BE2C (cell line): ENCODE results near the gene MAGEA6. TPM values are rescaled to one million over a fixed set of nuclear protein-coding genes. Genes with fewer than 3 reads are reported as not detected.
"Not testable (repeated sequence)": the region's sequence is repeated elsewhere in the genome, so short reads cannot be mapped to it uniquely, and the experiment has no call there.

ENCODE experiments used
- DNase-seq: peaks from one replicate; pipeline ENCODE4 v3.0.0-alpha.2; 2020
- H3K27me3 ChIP-seq: fragments of 250-450 bp; sonication (Bioruptor Pico); 2 replicates; pipeline ENCODE4 v1.5.1; 2020; ENCODE audit warnings: mild to moderate bottlenecking
- H3K36me3 ChIP-seq: fragments of 250-450 bp; sonication (Bioruptor Pico); 2 replicates; pipeline ENCODE4 v1.5.1; 2020; ENCODE audit warnings: mild to moderate bottlenecking
- H3K4me1 ChIP-seq: fragments of 250-450 bp; sonication (Bioruptor Pico); 2 replicates; pipeline ENCODE4 v1.5.1; 2020
- H3K4me3 ChIP-seq: 2 replicates; pipeline ENCODE4 v1.5.1; 2011; ENCODE audit warnings: low read depth, low read length
- H3K9me3 ChIP-seq: fragments of 250-450 bp; sonication (Bioruptor Pico); 2 replicates; pipeline ENCODE4 v1.5.1; 2020
- polyA plus RNA-seq: library from polyadenylated mRNA; unstranded; fragments of >200 nt; gene quantifications from one replicate; pipeline ENCODE4 v1.2.1, GENCODE V29; 2012; ENCODE audit warnings: low read depth, missing spikeins; ENCODE audit not compliant: insufficient read length, insufficient read depth
- TF ChIP-seq, protein P1 (sequence below): IDR thresholded peaks from 2 replicates; pipeline ENCODE4 v1.5.1; 2012; ENCODE audit warnings: mild to moderate bottlenecking, low read depth, low read length

MAGEA6 gene, protein sequence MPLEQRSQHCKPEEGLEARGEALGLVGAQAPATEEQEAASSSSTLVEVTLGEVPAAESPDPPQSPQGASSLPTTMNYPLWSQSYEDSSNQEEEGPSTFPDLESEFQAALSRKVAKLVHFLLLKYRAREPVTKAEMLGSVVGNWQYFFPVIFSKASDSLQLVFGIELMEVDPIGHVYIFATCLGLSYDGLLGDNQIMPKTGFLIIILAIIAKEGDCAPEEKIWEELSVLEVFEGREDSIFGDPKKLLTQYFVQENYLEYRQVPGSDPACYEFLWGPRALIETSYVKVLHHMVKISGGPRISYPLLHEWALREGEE
- 1.4 TPM for polyA plus RNA-seq

DNA sequence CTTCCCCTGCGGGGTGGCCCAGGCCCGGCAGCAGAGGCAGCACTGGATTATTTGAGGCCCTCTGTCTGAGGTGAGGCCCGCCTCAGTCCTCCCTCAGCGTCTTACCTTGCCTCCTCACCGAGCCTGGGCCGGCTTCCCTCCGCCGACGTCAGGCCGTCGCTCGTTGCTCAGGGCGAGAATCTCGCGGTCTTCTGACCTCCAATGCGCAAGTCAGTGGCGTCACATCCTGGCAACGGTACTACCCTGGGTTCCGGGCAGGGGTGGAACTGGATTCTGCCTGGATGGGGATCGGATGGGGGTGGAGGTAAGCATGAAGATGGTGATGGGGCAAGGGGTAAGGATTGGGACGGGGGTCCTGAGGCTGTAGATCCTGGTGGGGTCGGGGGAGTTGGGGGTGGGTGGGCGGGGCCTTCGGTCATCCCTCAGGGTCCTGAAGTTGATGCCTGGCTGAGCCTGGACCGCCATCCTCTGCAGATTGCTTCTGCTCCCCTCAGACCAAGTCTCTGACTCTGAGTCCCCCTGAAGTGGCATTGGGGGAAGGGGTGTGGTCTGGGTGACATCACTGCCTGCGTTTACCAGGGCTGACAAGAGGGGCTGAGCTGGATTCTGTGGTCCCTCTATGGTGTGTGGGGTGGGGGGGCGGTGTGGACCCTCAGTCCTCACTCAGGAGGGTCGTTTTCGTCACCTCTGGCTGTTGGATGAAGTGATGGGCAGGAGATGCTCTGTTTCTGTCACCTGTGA, at the start of gene MAGEA6:
MAGEA6 (minus strand) TSS at position 141 of the 741 bp plus-strand sequence. CDS start 2,039 bp downstream, outside the sequence.
- not testable (repeated sequence) for H3K4me3 ChIP-seq, H3K4me1 ChIP-seq, DNase-seq, H3K36me3 ChIP-seq, H3K27me3 ChIP-seq, H3K9me3 ChIP-seq

DNA sequence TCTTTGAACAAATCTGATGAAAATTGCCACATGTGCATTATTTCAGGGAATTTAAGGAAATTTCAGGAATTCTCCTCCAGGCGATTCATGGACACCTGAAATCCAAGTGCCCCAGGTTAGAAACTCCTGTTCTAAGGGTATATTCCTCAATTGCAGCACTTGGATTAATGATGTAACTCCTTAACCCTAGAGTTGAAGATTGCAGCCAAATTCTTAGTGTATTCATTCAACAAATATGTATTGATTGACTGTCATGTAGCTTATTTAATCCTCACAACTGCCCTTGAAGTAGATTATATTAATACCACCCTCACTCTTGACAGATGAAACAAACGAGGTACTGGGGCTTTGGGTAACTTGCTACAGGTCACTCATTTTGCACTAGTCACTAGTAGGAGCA, 49.8 kb upstream of the MAGEA6 start:
- DNase-seq = no peak
- Histone ChIP-seq H3K4me1 (no peaks in the 10 kb centered on the region), H3K27me3 (no peaks in the 10 kb centered on the region; the same call in 1 of the 2 replicates), H3K9me3 (no peaks in the 10 kb centered on the region), H3K36me3 (no peaks in the 10 kb centered on the region), H3K4me3 (no peak overlapping the region)
- TF ChIP-seq, protein P1, sequence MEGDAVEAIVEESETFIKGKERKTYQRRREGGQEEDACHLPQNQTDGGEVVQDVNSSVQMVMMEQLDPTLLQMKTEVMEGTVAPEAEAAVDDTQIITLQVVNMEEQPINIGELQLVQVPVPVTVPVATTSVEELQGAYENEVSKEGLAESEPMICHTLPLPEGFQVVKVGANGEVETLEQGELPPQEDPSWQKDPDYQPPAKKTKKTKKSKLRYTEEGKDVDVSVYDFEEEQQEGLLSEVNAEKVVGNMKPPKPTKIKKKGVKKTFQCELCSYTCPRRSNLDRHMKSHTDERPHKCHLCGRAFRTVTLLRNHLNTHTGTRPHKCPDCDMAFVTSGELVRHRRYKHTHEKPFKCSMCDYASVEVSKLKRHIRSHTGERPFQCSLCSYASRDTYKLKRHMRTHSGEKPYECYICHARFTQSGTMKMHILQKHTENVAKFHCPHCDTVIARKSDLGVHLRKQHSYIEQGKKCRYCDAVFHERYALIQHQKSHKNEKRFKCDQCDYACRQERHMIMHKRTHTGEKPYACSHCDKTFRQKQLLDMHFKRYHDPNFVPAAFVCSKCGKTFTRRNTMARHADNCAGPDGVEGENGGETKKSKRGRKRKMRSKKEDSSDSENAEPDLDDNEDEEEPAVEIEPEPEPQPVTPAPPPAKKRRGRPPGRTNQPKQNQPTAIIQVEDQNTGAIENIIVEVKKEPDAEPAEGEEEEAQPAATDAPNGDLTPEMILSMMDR = no peak

DNA sequence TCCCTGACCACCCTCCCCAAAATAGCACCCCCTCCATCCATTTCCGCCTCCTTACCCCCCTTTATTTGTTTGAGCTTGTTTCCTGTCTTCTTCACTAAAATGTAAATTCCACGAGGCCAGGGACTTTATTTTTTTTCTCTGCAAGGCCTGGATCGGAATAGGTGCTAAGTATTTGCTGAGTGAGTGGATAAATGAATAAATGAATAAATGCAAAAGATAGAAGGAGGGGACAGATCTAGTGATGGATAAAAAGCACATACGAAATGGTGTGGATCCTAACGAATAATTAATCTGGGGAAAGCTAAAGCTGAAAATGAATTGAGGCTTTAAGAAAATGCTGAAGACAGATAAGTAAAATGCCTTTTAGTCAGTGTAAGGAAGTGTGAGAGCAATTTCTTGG, 48.9 kb upstream of the MAGEA6 start:
- Histone ChIP-seq H3K9me3 (no peaks in the 10 kb centered on the region), H3K27me3 (no peaks in the 10 kb centered on the region), H3K4me1 (no peaks in the 10 kb centered on the region), H3K4me3 (no peak overlapping the region), H3K36me3 (no peaks in the 10 kb centered on the region)
- DNase-seq = no peak
- TF ChIP-seq, protein P1 = no peak

DNA sequence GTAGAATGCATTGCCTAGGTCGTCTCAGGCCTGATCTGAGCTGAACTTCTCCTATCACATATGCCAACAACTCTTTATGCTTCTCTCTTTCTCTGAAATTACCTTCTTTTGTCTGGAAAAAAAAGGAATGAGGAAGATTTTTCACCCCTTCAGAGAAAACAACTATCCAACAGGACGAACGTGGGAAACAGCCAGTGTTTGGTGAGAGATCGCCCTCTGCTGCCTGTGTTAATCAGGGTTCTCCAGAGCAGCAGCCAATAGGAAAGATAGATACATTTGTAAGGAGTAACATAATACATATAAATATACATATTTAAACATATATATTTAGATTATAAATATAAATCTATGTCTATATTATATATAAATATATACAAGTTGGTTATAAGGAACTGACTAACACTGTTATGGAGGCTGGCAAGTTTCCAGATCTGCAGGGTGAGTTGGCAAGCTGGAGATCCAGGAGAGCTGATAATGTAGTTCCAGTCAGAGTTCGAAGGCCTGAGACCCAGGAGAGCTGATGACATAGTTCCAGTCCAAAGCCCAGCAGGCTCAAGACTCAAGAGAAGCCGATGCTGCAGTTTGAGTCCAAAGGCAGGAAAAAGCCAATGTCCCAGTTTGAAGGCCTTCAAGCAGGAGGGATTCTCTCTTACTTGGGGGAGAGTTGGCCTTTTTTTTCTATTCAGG, 47.7 kb upstream of the MAGEA6 start:
- Histone ChIP-seq H3K4me1 (no peaks in the 10 kb centered on the region), H3K4me3 (no peak overlapping the region), H3K9me3 (no peaks in the 10 kb centered on the region), H3K36me3 (no peaks in the 10 kb centered on the region), H3K27me3 (no peaks in the 10 kb centered on the region)
- TF ChIP-seq, protein P1 = peak; percentile 62
- DNase-seq = peak; percentile 53

DNA sequence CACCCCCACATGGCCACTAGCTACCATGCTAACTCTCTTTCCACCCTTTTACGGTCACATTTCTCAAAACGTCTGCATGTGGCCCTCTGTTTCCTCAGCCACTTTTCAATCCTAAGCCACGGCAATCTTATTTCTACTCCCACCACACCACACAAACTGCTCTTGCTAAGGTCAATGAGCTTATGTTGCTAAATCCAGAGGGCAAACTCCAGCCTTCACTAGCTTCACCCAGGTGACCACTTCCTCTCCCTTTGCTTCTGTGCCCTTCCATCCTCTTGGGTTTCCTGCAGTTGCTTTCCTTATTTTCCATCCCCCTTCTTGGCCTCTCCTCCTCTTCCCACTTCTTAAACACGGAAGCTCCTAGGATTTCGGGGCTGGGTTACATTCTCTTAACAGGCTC, 44.6 kb upstream of the MAGEA6 start:
- no peak overlapping the region for H3K4me3 ChIP-seq
- no peaks in the 10 kb centered on the region for H3K36me3 ChIP-seq
- H3K9me3 ChIP-seq = no peaks in the 10 kb centered on the region
- TF ChIP-seq, protein P1 = no peak
- peaks cover 4% of the 10 kb centered on the region for H3K4me1 ChIP-seq
- H3K27me3 ChIP-seq = no peaks in the 10 kb centered on the region
- no peak for DNase-seq

DNA sequence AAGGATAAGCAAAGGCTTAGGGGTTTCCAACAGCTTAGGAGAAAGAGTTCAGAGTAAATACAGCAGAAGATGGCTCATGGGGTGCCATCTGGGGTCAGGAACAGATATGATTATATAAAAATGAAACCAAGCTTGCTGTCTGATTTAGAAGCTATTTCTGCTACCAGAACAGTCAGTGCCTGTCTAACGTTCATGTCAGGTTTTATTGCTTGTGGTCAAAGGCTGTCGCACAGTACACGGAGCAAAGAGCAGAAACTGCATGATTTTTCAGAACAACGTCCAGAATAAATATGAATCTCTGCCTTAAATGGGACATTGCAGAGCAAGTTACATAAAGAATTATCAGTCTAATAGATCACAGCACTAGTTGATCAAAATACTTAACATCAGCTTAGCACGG, 43.7 kb upstream of the MAGEA6 start:
- Histone ChIP-seq H3K4me3 (no peak overlapping the region), H3K9me3 (no peaks in the 10 kb centered on the region), H3K27me3 (no peaks in the 10 kb centered on the region), H3K36me3 (no peaks in the 10 kb centered on the region), H3K4me1 (peaks cover 4% of the 10 kb centered on the region)
- no peak for DNase-seq
- TF ChIP-seq, protein P1 = no peak
